22Rv1 (cell line): ENCODE results near the gene STX7.

Experiments used
- ZFX ChIP-seq: fragments of 450-650 bp; IDR thresholded peaks from 2 replicates; pipeline ENCODE4 v1.6.1; 2017; ENCODE audit warnings: antibody characterized with exemption, borderline replicate concordance
- TF ChIP-seq, protein P1 (sequence below): fragments of 450-650 bp; IDR thresholded peaks from 2 replicates; pipeline ENCODE4 v1.5.1; 2017; ENCODE audit warnings: mild to moderate bottlenecking

DNA sequence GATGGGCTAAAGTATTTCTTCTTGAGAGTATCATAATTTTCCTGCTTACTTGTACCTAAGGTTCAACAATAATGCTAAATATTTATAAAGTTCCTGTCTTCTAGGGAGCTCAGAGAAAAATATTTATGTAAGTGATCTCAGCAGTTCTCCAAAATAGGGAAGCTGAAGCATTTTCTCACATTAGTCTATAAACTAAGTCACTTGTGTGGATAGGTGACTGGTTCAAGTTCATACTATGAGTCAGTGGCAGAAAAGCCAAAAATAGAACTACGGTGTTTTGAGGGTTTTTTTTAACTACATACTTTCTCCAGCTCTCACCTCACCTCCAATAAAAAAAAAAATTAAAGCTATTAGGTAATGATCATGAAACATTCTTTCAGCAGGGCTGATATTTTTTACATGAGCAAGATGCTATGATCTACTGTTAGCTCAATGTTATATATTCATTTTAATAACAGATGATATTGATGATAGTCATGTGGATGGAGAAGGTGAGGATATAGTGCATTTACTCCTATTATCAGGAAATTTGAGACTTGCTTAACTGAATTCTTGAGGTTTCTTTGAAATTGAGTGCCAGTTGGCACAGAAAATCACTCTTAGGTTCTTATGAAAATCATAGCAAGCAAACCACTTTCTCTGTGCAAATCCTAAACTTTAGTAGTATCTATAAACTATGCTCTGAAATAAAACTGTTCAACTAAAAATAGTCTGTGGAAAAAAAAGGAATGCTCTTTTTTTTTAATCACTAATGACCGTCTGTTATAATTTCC lies 107.6 kb downstream of the STX7 start:
- TF ChIP-seq, protein P1, sequence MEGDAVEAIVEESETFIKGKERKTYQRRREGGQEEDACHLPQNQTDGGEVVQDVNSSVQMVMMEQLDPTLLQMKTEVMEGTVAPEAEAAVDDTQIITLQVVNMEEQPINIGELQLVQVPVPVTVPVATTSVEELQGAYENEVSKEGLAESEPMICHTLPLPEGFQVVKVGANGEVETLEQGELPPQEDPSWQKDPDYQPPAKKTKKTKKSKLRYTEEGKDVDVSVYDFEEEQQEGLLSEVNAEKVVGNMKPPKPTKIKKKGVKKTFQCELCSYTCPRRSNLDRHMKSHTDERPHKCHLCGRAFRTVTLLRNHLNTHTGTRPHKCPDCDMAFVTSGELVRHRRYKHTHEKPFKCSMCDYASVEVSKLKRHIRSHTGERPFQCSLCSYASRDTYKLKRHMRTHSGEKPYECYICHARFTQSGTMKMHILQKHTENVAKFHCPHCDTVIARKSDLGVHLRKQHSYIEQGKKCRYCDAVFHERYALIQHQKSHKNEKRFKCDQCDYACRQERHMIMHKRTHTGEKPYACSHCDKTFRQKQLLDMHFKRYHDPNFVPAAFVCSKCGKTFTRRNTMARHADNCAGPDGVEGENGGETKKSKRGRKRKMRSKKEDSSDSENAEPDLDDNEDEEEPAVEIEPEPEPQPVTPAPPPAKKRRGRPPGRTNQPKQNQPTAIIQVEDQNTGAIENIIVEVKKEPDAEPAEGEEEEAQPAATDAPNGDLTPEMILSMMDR, result no peak
- no peak for TF ChIP-seq ZFX
